Glutamatergic neuron (in vitro differentiated cells): ENCODE results near the gene NT5DC2. TPM values are rescaled to one million over a fixed set of nuclear protein-coding genes. Genes with fewer than 3 reads are reported as not detected.
"Not testable (repeated sequence)": the region's sequence is repeated elsewhere in the genome, so short reads cannot be mapped to it uniquely, and the experiment has no call there.

Experiments
- DNase-seq: peaks from one replicate; pipeline ENCODE4 v3.0.0; 2022
- H3K27ac Mint-ChIP-seq: one replicate; pipeline ENCODE4 v1.8.0; 2020; ENCODE audit warnings: mild to moderate bottlenecking, mixed read lengths, inconsistent platforms; ENCODE audit not compliant: unreplicated experiment
- H3K27me3 Mint-ChIP-seq: one replicate; pipeline ENCODE4 v1.8.0; 2020; ENCODE audit warnings: mild to moderate bottlenecking, moderate library complexity, mixed read lengths, inconsistent platforms; ENCODE audit not compliant: unreplicated experiment
- H3K36me3 Mint-ChIP-seq: one replicate; pipeline ENCODE4 v1.8.0; 2020; ENCODE audit warnings: mild to moderate bottlenecking, mixed read lengths, inconsistent platforms; ENCODE audit not compliant: unreplicated experiment
- H3K4me1 Mint-ChIP-seq: one replicate; pipeline ENCODE4 v1.8.0; 2020; ENCODE audit warnings: mild to moderate bottlenecking, low read depth, mixed read lengths, inconsistent platforms; ENCODE audit not compliant: unreplicated experiment
- H3K4me3 Mint-ChIP-seq: one replicate; pipeline ENCODE4 v1.8.0; 2020; ENCODE audit warnings: mild to moderate bottlenecking, mixed read lengths, inconsistent platforms; ENCODE audit not compliant: unreplicated experiment
- H3K9me3 Mint-ChIP-seq: one replicate; pipeline ENCODE4 v1.8.0; 2020; ENCODE audit warnings: mild to moderate bottlenecking, moderate library complexity, mixed read lengths, inconsistent platforms; ENCODE audit not compliant: unreplicated experiment
- CTCF ChIP-seq: fragments of 200-600 bp; sonication (generic); IDR thresholded peaks from one replicate; pipeline ENCODE4 v1.5.0; 2021; ENCODE audit not compliant: partially characterized antibody, unreplicated experiment
- total RNA-seq: library from RNA; stranded (reverse); fragmentation: NEBNext Ultra II Directional; extraction: Animal tissue kit (Norgen Biotek cat#: 25700); gene quantifications from one replicate; pipeline ENCODE4 v1.2.1, GENCODE V29; 2021; ENCODE audit not compliant: unreplicated experiment

NT5DC2 gene
- total RNA-seq, 1 donor from 2014 or later: 308 TPM

- H3K27me3 Mint-ChIP-seq: peaks cover 8% of the 10 kb centered on the region
- no peak for TF ChIP-seq CTCF
- no peak for DNase-seq
- peaks cover 7% of the 10 kb centered on the region for H3K9me3 Mint-ChIP-seq
- H3K4me3 Mint-ChIP-seq: no peak overlapping the region
- peaks cover 9% of the 10 kb centered on the region for H3K4me1 Mint-ChIP-seq
- H3K36me3 Mint-ChIP-seq: no peaks in the 10 kb centered on the region
- H3K27ac Mint-ChIP-seq: no peak overlapping the region
These were observed 5.7 kb downstream of the NT5DC2 start for GRCh38 chr3:52527732-52528585.

GRCh38 chr3:52527039-52527731 lies 6.5 kb downstream of the NT5DC2 start:
- DNase-seq: no peak
- no peaks in the 10 kb centered on the region for H3K36me3 Mint-ChIP-seq
- no peak for TF ChIP-seq CTCF
- peaks cover 5% of the 10 kb centered on the region for H3K9me3 Mint-ChIP-seq
- no peak overlapping the region for H3K4me3 Mint-ChIP-seq
- peaks cover 4% of the 10 kb centered on the region for H3K27me3 Mint-ChIP-seq
- peaks cover 6% of the 10 kb centered on the region for H3K4me1 Mint-ChIP-seq
- H3K27ac Mint-ChIP-seq: no peak overlapping the region

- not testable (repeated sequence) for H3K27me3 Mint-ChIP-seq, H3K36me3 Mint-ChIP-seq, DNase-seq, H3K4me3 Mint-ChIP-seq, H3K27ac Mint-ChIP-seq, H3K9me3 Mint-ChIP-seq, H3K4me1 Mint-ChIP-seq
These were observed 7.0 kb downstream of the NT5DC2 start for GRCh38 chr3:52526671-52527038.

- peaks cover 4% of the 10 kb centered on the region for H3K27me3 Mint-ChIP-seq
These were observed 7.7 kb downstream of the NT5DC2 start for GRCh38 chr3:52525680-52526561.

More at GRCh38 chr3:52525680-52526561, 7.7 kb downstream of the NT5DC2 start:
- no peak for DNase-seq
- peaks cover 5% of the 10 kb centered on the region for H3K9me3 Mint-ChIP-seq
- TF ChIP-seq CTCF: no peak
- peaks cover 6% of the 10 kb centered on the region for H3K4me1 Mint-ChIP-seq
- H3K27ac Mint-ChIP-seq: no peak overlapping the region
- H3K36me3 Mint-ChIP-seq: no peaks in the 10 kb centered on the region
- H3K4me3 Mint-ChIP-seq: no peak overlapping the region
